Neuronal stem cell (in vitro differentiated cells): Measurements from ENCODE around the gene ZNF697.

ENCODE experiments used
- DNase-seq: peaks from one replicate; pipeline ENCODE4 v3.0.0-alpha.2; 2013; ENCODE audit warnings: low spot score
- H2AFZ ChIP-seq: one replicate; pipeline ENCODE4 v1.6.1; 2013; ENCODE audit warnings: mild to moderate bottlenecking, low read length, inconsistent platforms
- H2AK5ac ChIP-seq: 2 replicates; pipeline ENCODE4 v1.6.1; 2013; ENCODE audit warnings: low read depth, mild to moderate bottlenecking, inconsistent platforms, low read length, moderate library complexity, mixed read lengths
- H2BK120ac ChIP-seq: 2 replicates; pipeline ENCODE4 v1.6.1; 2013; ENCODE audit warnings: low read depth, mild to moderate bottlenecking, inconsistent platforms, low read length, moderate library complexity, mixed read lengths
- H2BK12ac ChIP-seq: one replicate; pipeline ENCODE4 v1.6.1; 2013; ENCODE audit warnings: low read length, inconsistent platforms
- H2BK15ac ChIP-seq: 2 replicates; pipeline ENCODE4 v1.6.1; 2013; ENCODE audit warnings: mild to moderate bottlenecking, low read length, inconsistent platforms, mixed read lengths
- H2BK5ac ChIP-seq: one replicate; pipeline ENCODE4 v1.6.1; 2013; ENCODE audit warnings: inconsistent platforms, mild to moderate bottlenecking, low read length, moderate library complexity
- H3K14ac ChIP-seq: one replicate; pipeline ENCODE4 v1.6.1; 2013; ENCODE audit warnings: low read length, inconsistent platforms
- H3K18ac ChIP-seq: 2 replicates; pipeline ENCODE4 v1.6.1; 2013; ENCODE audit warnings: low read length, inconsistent platforms
- H3K23ac ChIP-seq: 2 replicates; pipeline ENCODE4 v1.6.1; 2013; ENCODE audit warnings: low read depth, mild to moderate bottlenecking, mixed read lengths, low read length, inconsistent platforms; ENCODE audit not compliant: poor library complexity
- H3K27ac ChIP-seq: replicated peaks from 3 replicates; pipeline ENCODE4 v1.5.1; 2013; ENCODE audit warnings: low read length, inconsistent platforms
- H3K27me3 ChIP-seq, 3 experiments: 2 replicates each; pipeline ENCODE4 v1.6.1; 2013; ENCODE audit warnings: low read length in 3 of 3, mild to moderate bottlenecking in 2 of 3, inconsistent platforms in 1 of 3, low read depth in 1 of 3, mixed read lengths in 1 of 3, moderate library complexity in 1 of 3; ENCODE audit not compliant: control insufficient read depth in 3 of 3, insufficient read depth in 3 of 3
- H3K36me3 ChIP-seq, 2 donors: replicated peaks in 1 of 2; 2 replicates each; pipeline ENCODE4 v1.6.1; 2013; ENCODE audit warnings: low read length in 2 of 2; ENCODE audit not compliant: control insufficient read depth in 2 of 2, insufficient read depth in 2 of 2
- H3K4ac ChIP-seq: 2 replicates; pipeline ENCODE4 v1.6.1; 2013; ENCODE audit warnings: inconsistent platforms, mild to moderate bottlenecking, low read length, moderate library complexity
- H3K4me1 ChIP-seq, 2 donors: 1 replicate in 1 of 2; 2 replicates in 1 of 2; pipeline ENCODE4 v1.6.1; 2013; ENCODE audit warnings: low read length in 2 of 2, low read depth in 1 of 2; ENCODE audit not compliant: control insufficient read depth in 2 of 2, insufficient read depth in 1 of 2
- H3K4me2 ChIP-seq: one replicate; pipeline ENCODE4 v1.6.1; 2013; ENCODE audit warnings: mild to moderate bottlenecking, low read length, inconsistent platforms; ENCODE audit not compliant: insufficient read depth, poor library complexity, severe bottlenecking
- H3K4me3 ChIP-seq, 2 donors: 2 replicates each; pipeline ENCODE4 v1.5.1; 2013; ENCODE audit warnings: low read length in 2 of 2, mild to moderate bottlenecking in 2 of 2, inconsistent platforms in 1 of 2, moderate library complexity in 1 of 2
- H3K79me1 ChIP-seq: one replicate; pipeline ENCODE4 v1.6.1; 2013; ENCODE audit warnings: low read depth, mild to moderate bottlenecking, inconsistent platforms, low read length, moderate library complexity
- H3K9ac ChIP-seq: one replicate; pipeline ENCODE4 v1.6.1; 2013; ENCODE audit warnings: mild to moderate bottlenecking, low read depth, low read length, inconsistent platforms; ENCODE audit not compliant: poor library complexity
- H3K9me3 ChIP-seq, 2 donors: replicated peaks in 1 of 2; 2 replicates each; pipeline versions ENCODE3 to v1.6.1; 2013; ENCODE audit warnings: low read length in 2 of 2, mild to moderate bottlenecking in 2 of 2, inconsistent platforms in 1 of 2, low read depth in 1 of 2, mixed read lengths in 1 of 2, moderate library complexity in 1 of 2; ENCODE audit not compliant: control insufficient read depth in 2 of 2, insufficient read depth in 1 of 2
- H4K8ac ChIP-seq: one replicate; pipeline ENCODE4 v1.6.1; 2013; ENCODE audit warnings: low read depth, mild to moderate bottlenecking, inconsistent platforms, low read length, moderate library complexity
- H4K91ac ChIP-seq: one replicate; pipeline ENCODE4 v1.6.1; 2013; ENCODE audit warnings: low read length, low read depth, mild to moderate bottlenecking, inconsistent platforms; ENCODE audit not compliant: poor library complexity
- WGBS, 2 donors: extraction: QIAGEN DNeasy Blood & Tissue Kit; methylation state at CpG; one replicate each; pipeline ENCODE4 v1.1.7; 2013; ENCODE audit warnings: missing lambda C conversion rate in 2 of 2, mixed read lengths in 1 of 2; ENCODE audit not compliant: insufficient read length in 2 of 2, insufficient replicate concordance in 1 of 2; ENCODE audit errors: extremely low coverage in 2 of 2; 5-methylcytosine and 5-hydroxymethylcytosine counted together

Gene ZNF697

DNA sequence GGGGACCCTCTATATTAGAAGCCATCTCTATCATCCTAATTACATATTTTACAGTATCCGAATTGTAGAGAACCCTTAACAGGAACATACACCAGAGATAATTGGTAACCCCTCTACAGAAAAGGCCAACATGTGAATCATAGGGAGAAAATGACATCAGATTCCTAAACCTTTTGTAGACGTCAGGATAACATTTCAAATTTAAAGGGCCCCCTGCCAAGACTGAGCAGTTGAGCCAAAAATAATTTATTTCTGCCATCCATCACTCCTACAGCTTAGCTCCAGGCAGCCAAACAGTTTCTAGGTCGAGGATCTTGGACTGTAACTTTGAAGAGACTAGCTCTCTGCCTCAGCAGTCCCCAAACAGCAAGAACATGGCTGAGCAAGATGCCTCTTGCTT is 21.2 kb downstream of the ZNF697 start:
- Histone ChIP-seq H3K4me2 (no peak overlapping the region), H3K27ac (no peak overlapping the region), H4K8ac (no peak overlapping the region), H3K36me3 (peaks cover 16 to 38% of the 10 kb centered on the region in 2 donors), H3K9me3 (no peaks in the 10 kb centered on the region), H3K4me3 (no peak overlapping the region), H2BK120ac (no peak overlapping the region), H2BK15ac (no peak overlapping the region), H2AFZ (no peak overlapping the region), H2BK5ac (no peak overlapping the region), H2BK12ac (no peak overlapping the region), H3K18ac (no peak overlapping the region), H3K27me3 (no peaks in the 10 kb centered on the region), H3K9ac (no peak overlapping the region), H3K4me1 (peaks cover 0 to 2% of the 10 kb centered on the region in 2 donors), H4K91ac (no peak overlapping the region), H3K79me1 (no peaks in the 10 kb centered on the region), H2AK5ac (no peak overlapping the region), H3K4ac (no peak overlapping the region), H3K23ac (no peak overlapping the region), H3K14ac (no peak overlapping the region)
- WGBS, 2 donors, result no CpG with 5 or more reads among the region's 3 CpGs
- DNase-seq, result no peak

DNA sequence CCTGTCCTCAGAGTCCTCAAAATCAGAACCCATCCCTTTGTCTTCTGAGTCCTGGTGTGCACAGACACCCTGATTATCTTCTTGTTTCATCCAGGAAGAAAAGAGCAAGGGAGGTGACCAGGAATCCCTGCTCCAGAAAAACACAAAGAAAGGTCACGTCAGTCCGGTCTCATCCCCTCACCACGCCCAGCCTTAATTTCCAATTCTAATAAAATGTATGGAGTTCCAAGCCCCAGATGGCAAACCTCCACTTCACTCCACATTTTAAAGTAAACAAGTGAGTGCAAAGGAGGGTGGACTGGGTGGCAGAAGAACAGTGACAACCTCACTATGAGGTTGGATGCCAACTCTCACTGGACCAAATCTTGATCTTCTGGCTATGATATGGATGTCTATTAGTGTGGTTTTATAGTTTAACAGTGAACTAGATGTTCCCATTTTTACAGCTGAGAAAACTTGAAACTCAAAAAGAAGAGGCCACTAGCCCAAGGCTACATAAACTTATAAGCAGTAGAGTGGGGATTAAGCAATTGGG is 22.0 kb downstream of the ZNF697 start:
- no peak overlapping the region for H3K4me3 ChIP-seq
- H3K79me1 ChIP-seq, result no peaks in the 10 kb centered on the region
- H4K91ac ChIP-seq, result no peak overlapping the region
- H2AFZ ChIP-seq, result no peak overlapping the region
- no peaks in the 10 kb centered on the region for H3K9me3 ChIP-seq
- H3K23ac ChIP-seq, result no peak overlapping the region
- no peak overlapping the region for H2BK5ac ChIP-seq
- no CpG with 5 or more reads among the region's 3 CpGs for WGBS, 2 donors
- H2AK5ac ChIP-seq, result no peak overlapping the region
- peaks cover 0 to under 1% of the 10 kb centered on the region in 2 donors for H3K4me1 ChIP-seq
- H3K27me3 ChIP-seq, result no peaks in the 10 kb centered on the region
- peaks cover 16 to 38% of the 10 kb centered on the region in 2 donors for H3K36me3 ChIP-seq
- no peak overlapping the region for H3K4ac ChIP-seq
- H4K8ac ChIP-seq, result no peak overlapping the region
- no peak overlapping the region for H2BK12ac ChIP-seq
- no peak overlapping the region for H3K27ac ChIP-seq
- no peak overlapping the region for H2BK15ac ChIP-seq
- DNase-seq, result no peak
- no peak overlapping the region for H3K14ac ChIP-seq
- H3K9ac ChIP-seq, result no peak overlapping the region
- no peak overlapping the region for H2BK120ac ChIP-seq
- no peak overlapping the region for H3K4me2 ChIP-seq
- no peak overlapping the region for H3K18ac ChIP-seq

DNA sequence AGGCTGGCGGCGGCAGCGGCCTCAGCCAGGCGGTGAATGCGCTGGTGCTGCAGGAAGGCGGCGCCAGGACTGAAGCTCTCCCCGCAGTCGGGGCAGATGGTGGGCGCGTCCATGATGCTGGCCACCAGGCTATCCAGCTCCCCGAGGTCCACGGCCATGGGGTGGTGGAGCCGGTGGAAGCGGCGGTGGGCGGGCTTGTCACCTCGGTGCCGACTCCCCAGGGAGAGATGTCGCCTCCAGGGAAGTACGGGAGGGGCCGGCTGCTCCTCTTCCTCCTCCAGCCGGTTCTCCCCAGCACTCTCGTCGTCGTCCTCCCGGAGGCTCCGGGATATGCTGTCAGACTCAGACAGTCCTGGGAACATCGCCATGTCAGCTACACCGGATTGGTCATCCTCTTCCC is 24.4 kb downstream of the ZNF697 start:
- Histone ChIP-seq H3K27me3 (no peaks in the 10 kb centered on the region), H2BK12ac (no peak overlapping the region), H4K8ac (no peak overlapping the region), H2BK15ac (no peak overlapping the region), H3K9ac (peak overlapping the region; percentile 31), H3K23ac (peak overlapping the region; percentile 65), H3K9me3 (no peaks in the 10 kb centered on the region), H3K4me1 (no peaks in the 10 kb centered on the region), H3K4me3 (no peak overlapping the region), H4K91ac (no peak overlapping the region), H2BK120ac (no peak overlapping the region), H3K36me3 (peaks cover 16 to 43% of the 10 kb centered on the region in 2 donors), H3K4ac (no peak overlapping the region), H3K18ac (no peak overlapping the region), H2AFZ (no peak overlapping the region), H3K4me2 (no peak overlapping the region), H3K79me1 (no peaks in the 10 kb centered on the region), H3K14ac (no peak overlapping the region), H3K27ac (no peak overlapping the region), H2AK5ac (no peak overlapping the region), H2BK5ac (no peak overlapping the region)
- no CpG with 5 or more reads among the region's 30 CpGs for WGBS, 2 donors
- no peak for DNase-seq

DNA sequence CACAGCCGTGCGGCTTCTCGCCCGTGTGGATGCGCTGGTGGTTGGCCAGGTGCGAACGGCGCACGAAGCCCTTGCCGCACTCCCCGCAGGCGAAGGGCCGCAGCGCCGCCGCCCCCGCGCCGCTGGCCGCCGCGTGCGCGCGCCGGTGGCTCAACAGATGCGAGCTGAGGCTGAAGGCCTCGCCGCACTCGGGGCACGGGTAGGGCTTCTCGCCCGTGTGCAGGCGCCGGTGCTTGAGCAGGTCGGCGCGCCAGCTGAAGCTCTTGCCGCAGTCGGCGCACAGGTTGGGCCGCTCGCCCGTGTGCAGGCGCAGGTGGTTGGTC is 24.9 kb downstream of the ZNF697 start:
- H3K18ac ChIP-seq, result no peak overlapping the region
- no peak overlapping the region for H2AFZ ChIP-seq
- no peaks in the 10 kb centered on the region for H3K27me3 ChIP-seq
- no peaks in the 10 kb centered on the region for H3K9me3 ChIP-seq
- H4K8ac ChIP-seq, result no peak overlapping the region
- H3K27ac ChIP-seq, result no peak overlapping the region
- H4K91ac ChIP-seq, result no peak overlapping the region
- no peak overlapping the region for H3K4ac ChIP-seq
- no peak overlapping the region for H2BK12ac ChIP-seq
- no peak overlapping the region for H3K14ac ChIP-seq
- peaks cover 16 to 43% of the 10 kb centered on the region in 2 donors for H3K36me3 ChIP-seq
- H2BK120ac ChIP-seq, result no peak overlapping the region
- no peak overlapping the region for H2AK5ac ChIP-seq
- H3K9ac ChIP-seq, result no peak overlapping the region
- H3K23ac ChIP-seq, result no peak overlapping the region
- no peak for DNase-seq
- H2BK5ac ChIP-seq, result no peak overlapping the region
- H3K4me3 ChIP-seq, result no peak overlapping the region
- H2BK15ac ChIP-seq, result no peak overlapping the region
- H3K79me1 ChIP-seq, result no peaks in the 10 kb centered on the region
- WGBS, 2 donors, result no CpG with 5 or more reads among the region's 45 CpGs
- H3K4me1 ChIP-seq, result no peaks in the 10 kb centered on the region
- H3K4me2 ChIP-seq, result no peak overlapping the region
